SK-N-DZ (cell line): ENCODE data around the gene BSCL2.
"Not testable (repeated sequence)": the region's sequence is repeated elsewhere in the genome, so short reads cannot be mapped to it uniquely, and the experiment has no call there.

Experiments used
- DNase-seq: peaks from one replicate; pipeline ENCODE4 v3.0.0-alpha.2; 2015; ENCODE audit warnings: low spot score
- small RNA-seq, 2 experiments: library from RNA; depleted of rRNA; stranded (forward); fragments of <200 nt; gene quantifications; one replicate each; pipeline ENCODE3, GENCODE V24; 2014

BSCL2 gene

GRCh38 chr11:62664405-62665074 lies 42.7 kb downstream of the BSCL2 start:
- peak; percentile 86 for DNase-seq

GRCh38 chr11:62656796-62657429 lies 50.3 kb downstream of the BSCL2 start:
- DNase-seq = no peak

GRCh38 chr11:62654297-62654696 lies 52.9 kb downstream of the BSCL2 start:
- DNase-seq = no peak

- no peak for DNase-seq
Observed at GRCh38 chr11:62652161-62653006, 54.8 kb downstream of the BSCL2 start.

- not testable (repeated sequence) for DNase-seq
Observed at GRCh38 chr11:62650283-62650682, 56.9 kb downstream of the BSCL2 start.

GRCh38 chr11:62649486-62649885 lies 57.7 kb downstream of the BSCL2 start:
- DNase-seq = no peak

GRCh38 chr11:62648967-62649364 lies 58.3 kb downstream of the BSCL2 start:
- no peak for DNase-seq

- no peak for DNase-seq
Observed at GRCh38 chr11:62648185-62648966, 58.8 kb downstream of the BSCL2 start.

GRCh38 chr11:62647609-62648005 lies 59.6 kb downstream of the BSCL2 start:
- no peak for DNase-seq

- DNase-seq = no peak
Observed at GRCh38 chr11:62646825-62647608, 60.2 kb downstream of the BSCL2 start.

- DNase-seq = peak; percentile 98
Observed at GRCh38 chr11:62645946-62646824, 61.0 kb downstream of the BSCL2 start, which contains the start of gene GANAB. Gene GANAB (minus strand): TSS chr11:62646613. CDS start chr11:62646599, 14 bp downstream.

- no peak for DNase-seq
Observed at GRCh38 chr11:62645671-62645945, 61.6 kb downstream of the BSCL2 start.

GRCh38 chr11:62644220-62644619 lies 63.0 kb downstream of the BSCL2 start:
- DNase-seq = no peak

Small RNA genes lying within 50 kb of the gene (small RNA-seq; reads per million reads assigned to genes)
- gene SNORA57 = 0 reads per million in 2 experiments
